Tibial artery (tissue), 4 donors: ENCODE data around the gene NRXN3.
"Not testable (repeated sequence)": the region's sequence is repeated elsewhere in the genome, so short reads cannot be mapped to it uniquely, and the experiment has no call there.

Source experiments
- DNase-seq, 2 donors: peaks; one replicate each; pipeline ENCODE4 v3.0.0-alpha.2; 2019
- H3K27ac ChIP-seq, 2 donors: fragments of 200-600 bp; sonication (generic) in 1 of 2; 1 replicate in 1 of 2; 2 replicates in 1 of 2; pipeline ENCODE4 v1.5.1; 2018 to 2019; ENCODE audit warnings: mild to moderate bottlenecking in 1 of 2
- H3K27me3 ChIP-seq, 2 donors: fragments of 200-600 bp; sonication (generic) in 1 of 2; one replicate each; pipeline versions ENCODE4 v1.5.1 to v1.6.0; 2016 to 2019
- H3K36me3 ChIP-seq, 3 donors: fragments of 200-600 bp; sonication (generic) in 2 of 3; one replicate each; pipeline ENCODE4 v1.5.1; 2016 to 2019; ENCODE audit warnings: mild to moderate bottlenecking in 2 of 3
- H3K4me1 ChIP-seq, 4 donors: fragments of 200-600 bp; sonication (generic) in 2 of 4; 1 replicate in 3 of 4; 2 replicates in 1 of 4; pipeline ENCODE4 v1.5.1; 2016 to 2019
- H3K4me3 ChIP-seq, 2 donors: fragments of 200-600 bp; sonication (generic) in 1 of 2; 1 replicate in 1 of 2; 2 replicates in 1 of 2; pipeline ENCODE4 v1.5.1; 2018 to 2019; ENCODE audit warnings: mild to moderate bottlenecking in 2 of 2
- H3K9me3 ChIP-seq, 3 donors: fragments of 200-600 bp; sonication (generic) in 1 of 3; one replicate each; pipeline ENCODE4 v1.5.1; 2016 to 2019
- intact Hi-C: fragments of 100-400 bp; cut with DNase I; formaldehyde crosslinking; loops from one replicate; pipeline ENCODE4 v1.15.0; 2023; ENCODE audit warnings: low total_unique reads
- TF ChIP-seq, protein P1 (sequence below), 2 experiments: fragments of 200-600 bp in 1 of 2; fragments of 450-650 bp in 1 of 2; IDR thresholded peaks; one replicate each; pipeline ENCODE4 v1.5.1; 2017 to 2019; ENCODE audit warnings: antibody characterized with exemption in 2 of 2, mild to moderate bottlenecking in 1 of 2, moderate library complexity in 1 of 2

Gene NRXN3

DNA sequence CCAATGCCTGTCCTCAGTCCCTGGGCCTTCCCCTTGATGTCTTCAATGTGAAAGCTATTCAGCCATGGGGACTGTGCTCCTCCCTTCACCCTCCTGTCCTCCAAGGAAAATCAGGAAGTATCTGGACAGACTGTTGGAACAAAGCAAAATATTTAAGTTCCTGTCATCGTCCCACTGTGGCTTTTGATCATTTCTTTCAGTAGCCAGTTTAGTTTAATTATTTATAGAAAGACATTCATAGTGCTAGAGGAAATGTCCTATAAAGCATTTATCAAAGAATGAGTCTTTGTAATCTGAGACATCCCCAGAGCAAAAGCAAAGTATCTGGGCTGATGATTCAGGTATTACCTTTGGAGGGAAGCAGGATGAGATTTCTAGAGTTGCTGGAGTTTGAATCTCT is 254.1 kb downstream of the NRXN3 start:
- Histone ChIP-seq H3K36me3 (no peaks in the 10 kb centered on the region), H3K27me3 (peaks cover 0 to 4% of the 10 kb centered on the region in 2 donors), H3K4me3 (no peak overlapping the region), H3K27ac (no peak overlapping the region), H3K9me3 (no peaks in the 10 kb centered on the region), H3K4me1 (no peaks in the 10 kb centered on the region)
- DNase-seq, result no peak
- intact Hi-C loops, result no loop called here
- TF ChIP-seq, protein P1, sequence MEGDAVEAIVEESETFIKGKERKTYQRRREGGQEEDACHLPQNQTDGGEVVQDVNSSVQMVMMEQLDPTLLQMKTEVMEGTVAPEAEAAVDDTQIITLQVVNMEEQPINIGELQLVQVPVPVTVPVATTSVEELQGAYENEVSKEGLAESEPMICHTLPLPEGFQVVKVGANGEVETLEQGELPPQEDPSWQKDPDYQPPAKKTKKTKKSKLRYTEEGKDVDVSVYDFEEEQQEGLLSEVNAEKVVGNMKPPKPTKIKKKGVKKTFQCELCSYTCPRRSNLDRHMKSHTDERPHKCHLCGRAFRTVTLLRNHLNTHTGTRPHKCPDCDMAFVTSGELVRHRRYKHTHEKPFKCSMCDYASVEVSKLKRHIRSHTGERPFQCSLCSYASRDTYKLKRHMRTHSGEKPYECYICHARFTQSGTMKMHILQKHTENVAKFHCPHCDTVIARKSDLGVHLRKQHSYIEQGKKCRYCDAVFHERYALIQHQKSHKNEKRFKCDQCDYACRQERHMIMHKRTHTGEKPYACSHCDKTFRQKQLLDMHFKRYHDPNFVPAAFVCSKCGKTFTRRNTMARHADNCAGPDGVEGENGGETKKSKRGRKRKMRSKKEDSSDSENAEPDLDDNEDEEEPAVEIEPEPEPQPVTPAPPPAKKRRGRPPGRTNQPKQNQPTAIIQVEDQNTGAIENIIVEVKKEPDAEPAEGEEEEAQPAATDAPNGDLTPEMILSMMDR (IDR thresholded peaks at IDR 0.05), result no peak

DNA sequence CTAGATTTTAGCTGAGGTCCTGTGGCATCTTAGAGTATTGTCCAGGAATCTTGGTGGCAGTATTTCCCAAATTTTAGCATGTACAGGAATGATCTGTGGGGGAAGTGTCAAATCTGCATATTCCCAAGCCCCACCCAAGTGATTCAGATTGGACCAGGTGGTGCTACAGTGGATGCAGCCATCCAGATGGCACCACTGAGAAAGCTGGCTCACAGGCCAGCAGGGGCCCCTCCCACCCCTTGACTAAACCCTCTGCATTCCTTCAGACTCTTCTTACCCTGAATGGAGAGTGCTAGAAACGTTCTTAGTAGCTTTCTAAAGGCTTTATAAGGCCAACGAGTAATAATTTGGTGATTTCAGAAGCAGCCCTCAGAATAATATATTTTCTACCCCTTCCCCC is 255.2 kb downstream of the NRXN3 start:
- TF ChIP-seq, protein P1 (IDR thresholded peaks at IDR 0.05), result no peak
- H3K4me3 ChIP-seq, result no peak overlapping the region
- no peaks in the 10 kb centered on the region for H3K4me1 ChIP-seq
- intact Hi-C loops, result no loop called here
- no peak for DNase-seq
- no peak overlapping the region for H3K27ac ChIP-seq
- peaks cover 0 to 4% of the 10 kb centered on the region in 2 donors for H3K27me3 ChIP-seq
- no peaks in the 10 kb centered on the region for H3K36me3 ChIP-seq
- H3K9me3 ChIP-seq, result no peaks in the 10 kb centered on the region

DNA sequence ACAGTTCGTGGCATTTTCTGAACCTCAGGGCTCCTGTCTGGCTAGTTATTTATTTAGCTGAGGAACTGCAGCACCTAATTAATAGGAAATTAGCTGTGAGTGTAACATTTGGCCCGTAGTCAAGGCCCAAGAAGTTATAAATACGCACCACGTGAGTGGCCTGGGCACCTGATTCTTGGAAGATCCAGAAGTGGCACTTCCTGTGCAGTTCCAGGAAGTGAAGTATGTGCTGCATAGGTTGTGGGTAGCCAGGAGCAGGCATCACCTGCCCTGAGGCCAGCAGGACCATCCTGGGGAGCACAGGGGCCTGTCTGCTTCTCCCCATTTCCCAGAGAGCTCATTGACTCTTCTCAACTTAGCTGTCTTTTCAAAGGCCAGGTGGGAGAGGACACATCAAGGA is 255.6 kb downstream of the NRXN3 start:
- H3K36me3 ChIP-seq, result no peaks in the 10 kb centered on the region
- intact Hi-C loops, result no loop called here
- no peaks in the 10 kb centered on the region for H3K9me3 ChIP-seq
- peaks cover 0 to 4% of the 10 kb centered on the region in 2 donors for H3K27me3 ChIP-seq
- no peak overlapping the region for H3K27ac ChIP-seq
- DNase-seq, result no peak
- no peak overlapping the region for H3K4me3 ChIP-seq
- H3K4me1 ChIP-seq, result no peaks in the 10 kb centered on the region
- TF ChIP-seq, protein P1 (IDR thresholded peaks at IDR 0.05), result no peak

DNA sequence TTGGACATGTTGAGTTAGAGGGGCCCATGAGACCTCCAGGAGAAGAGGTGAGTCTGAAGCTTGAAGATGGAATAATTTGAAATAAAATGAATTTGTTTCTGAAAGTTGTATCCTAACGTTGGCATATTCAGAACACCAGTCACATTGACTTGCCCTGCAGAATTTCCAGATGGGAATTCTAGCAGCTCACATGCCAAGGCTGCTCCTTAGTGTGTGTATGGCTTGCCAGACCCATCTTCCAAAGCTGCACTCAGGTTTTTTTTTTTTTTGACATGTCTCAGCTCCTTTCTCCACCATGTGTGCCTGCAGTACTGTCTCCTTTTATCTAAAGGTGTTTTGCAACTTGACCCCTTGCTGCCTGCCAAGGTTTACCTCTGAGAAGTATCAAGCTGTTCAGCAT is 261.9 kb downstream of the NRXN3 start:
- Histone ChIP-seq H3K4me3 (no peak overlapping the region), H3K9me3 (no peaks in the 10 kb centered on the region), H3K27ac (no peak overlapping the region), H3K4me1 (no peaks in the 10 kb centered on the region), H3K36me3 (no peaks in the 10 kb centered on the region), H3K27me3 (no peaks in the 10 kb centered on the region)
- DNase-seq, result no peak
- intact Hi-C loops, result no loop called here
- TF ChIP-seq, protein P1 (IDR thresholded peaks at IDR 0.05), result no peak

DNA sequence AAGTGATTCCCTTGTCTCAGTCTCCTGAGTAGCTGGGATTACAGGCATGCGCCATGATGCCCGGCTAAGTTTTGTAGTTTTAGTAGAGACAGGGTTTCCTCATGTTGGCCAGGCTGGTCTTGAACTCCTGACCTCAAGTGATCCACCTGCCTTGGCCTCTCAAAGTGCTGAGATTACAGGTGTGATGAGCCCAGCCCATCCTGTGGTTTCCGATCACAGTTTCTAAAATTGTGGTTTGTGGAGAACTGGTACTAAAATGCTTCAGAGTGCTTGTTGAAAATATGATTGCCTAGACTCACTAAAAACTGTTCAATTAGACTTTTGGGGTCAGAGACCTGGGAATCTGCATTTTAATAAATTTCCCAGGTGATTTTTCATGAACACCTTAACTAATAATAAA is 267.3 kb downstream of the NRXN3 start:
- intact Hi-C loops, H3K9me3 ChIP-seq, H3K27me3 ChIP-seq: not testable (repeated sequence)

DNA sequence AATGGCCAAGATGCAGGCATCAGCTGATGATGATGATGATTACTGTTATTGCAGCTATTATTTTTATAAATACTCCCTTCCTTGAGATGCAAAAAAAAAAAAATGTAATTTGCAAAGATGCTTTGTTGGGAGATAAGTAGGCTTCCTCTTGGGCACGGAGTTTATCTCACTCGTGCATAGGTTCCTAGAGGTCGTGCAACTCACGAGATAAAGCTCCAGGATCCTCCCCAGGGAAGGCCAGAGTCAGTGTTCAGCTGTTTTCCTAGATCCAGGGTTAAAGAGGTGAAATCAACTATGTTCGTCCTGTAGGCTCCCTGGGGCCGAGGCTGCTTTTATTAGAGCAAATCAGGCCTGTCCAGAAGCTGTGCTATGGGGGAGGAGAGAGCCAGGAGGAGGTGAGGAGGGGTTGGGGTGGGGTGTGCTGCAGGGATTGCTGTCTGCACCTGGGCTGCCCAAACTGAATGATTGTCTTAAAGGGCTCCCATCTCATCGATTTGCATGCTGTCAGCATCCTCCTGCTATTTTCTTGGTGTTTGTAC is 270.3 kb downstream of the NRXN3 start:
- H3K36me3 ChIP-seq, result no peaks in the 10 kb centered on the region
- intact Hi-C loops, result no loop called here
- no peaks in the 10 kb centered on the region for H3K9me3 ChIP-seq
- H3K4me1 ChIP-seq, result no peaks in the 10 kb centered on the region
- TF ChIP-seq, protein P1 (IDR thresholded peaks at IDR 0.05), result no peak
- H3K4me3 ChIP-seq, result no peak overlapping the region
- no peak overlapping the region for H3K27ac ChIP-seq
- no peak for DNase-seq
- H3K27me3 ChIP-seq, result no peaks in the 10 kb centered on the region

More for the DNA sequence above, 267.3 kb downstream of the NRXN3 start:
- DNase-seq, H3K36me3 ChIP-seq, H3K4me3 ChIP-seq, H3K4me1 ChIP-seq, H3K27ac ChIP-seq: not testable (repeated sequence)
